B cell (primary cell): ENCODE results near the gene THSD4.

Source experiments
- EZH2 ChIP-seq: IDR thresholded peaks from 2 replicates; pipeline ENCODE4 v1.6.1; 2012; ENCODE audit warnings: borderline replicate concordance, low read depth, mild to moderate bottlenecking, moderate library complexity, low read length; ENCODE audit not compliant: insufficient read depth, poor library complexity, severe bottlenecking
- TF ChIP-seq, protein P1 (sequence below): fragments of 200-600 bp; IDR thresholded peaks from one replicate; pipeline ENCODE4 v1.8.0; 2022; ENCODE audit warnings: antibody characterized with exemption, mild to moderate bottlenecking

DNA sequence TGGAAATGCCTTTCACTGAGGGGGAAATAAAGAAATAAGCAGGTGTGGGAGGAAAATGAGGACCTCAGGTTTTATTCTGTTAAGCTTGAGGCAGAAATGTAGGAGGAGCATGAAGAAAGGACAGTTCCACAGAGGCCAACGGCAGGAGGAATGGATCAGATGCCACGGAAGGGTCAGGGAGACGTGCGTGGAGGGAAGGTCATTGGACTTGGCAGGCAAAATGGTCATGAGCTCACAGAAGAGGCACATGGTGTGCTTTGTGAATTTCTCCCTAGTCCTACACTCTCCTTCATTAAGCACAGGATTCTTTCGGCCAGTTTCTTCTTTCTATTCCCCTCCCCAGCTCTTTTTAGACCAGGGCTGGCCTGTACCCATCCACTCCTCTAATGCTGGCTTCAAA, 32.5 kb upstream of the THSD4 start:
- TF ChIP-seq, protein P1, sequence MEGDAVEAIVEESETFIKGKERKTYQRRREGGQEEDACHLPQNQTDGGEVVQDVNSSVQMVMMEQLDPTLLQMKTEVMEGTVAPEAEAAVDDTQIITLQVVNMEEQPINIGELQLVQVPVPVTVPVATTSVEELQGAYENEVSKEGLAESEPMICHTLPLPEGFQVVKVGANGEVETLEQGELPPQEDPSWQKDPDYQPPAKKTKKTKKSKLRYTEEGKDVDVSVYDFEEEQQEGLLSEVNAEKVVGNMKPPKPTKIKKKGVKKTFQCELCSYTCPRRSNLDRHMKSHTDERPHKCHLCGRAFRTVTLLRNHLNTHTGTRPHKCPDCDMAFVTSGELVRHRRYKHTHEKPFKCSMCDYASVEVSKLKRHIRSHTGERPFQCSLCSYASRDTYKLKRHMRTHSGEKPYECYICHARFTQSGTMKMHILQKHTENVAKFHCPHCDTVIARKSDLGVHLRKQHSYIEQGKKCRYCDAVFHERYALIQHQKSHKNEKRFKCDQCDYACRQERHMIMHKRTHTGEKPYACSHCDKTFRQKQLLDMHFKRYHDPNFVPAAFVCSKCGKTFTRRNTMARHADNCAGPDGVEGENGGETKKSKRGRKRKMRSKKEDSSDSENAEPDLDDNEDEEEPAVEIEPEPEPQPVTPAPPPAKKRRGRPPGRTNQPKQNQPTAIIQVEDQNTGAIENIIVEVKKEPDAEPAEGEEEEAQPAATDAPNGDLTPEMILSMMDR = no peak
- no peak for TF ChIP-seq EZH2
